Right cardiac atrium (tissue), 5 donors: ENCODE data around the gene PSPC1. TPM values are rescaled to one million over a fixed set of nuclear protein-coding genes. Genes with fewer than 3 reads are reported as not detected.

Source experiments
- ATAC-seq, 2 donors: fragments of 200-7000 bp; cut with Tn5 transposase; one replicate each; pipeline versions ENCODE4 v1.8.0 to v1.9.1; 2020; ENCODE audit warnings: moderate library complexity in 2 of 2, mild to moderate bottlenecking in 1 of 2
- DNase-seq, 3 donors: peaks; one replicate each; pipeline ENCODE4 v3.0.0-alpha.2; 2020
- H3K27ac ChIP-seq: one replicate; pipeline ENCODE4 v1.5.1; 2013; ENCODE audit warnings: mild to moderate bottlenecking, low read length, control low read depth, moderate library complexity
- H3K27me3 ChIP-seq: one replicate; pipeline ENCODE4 v1.6.1; 2013; ENCODE audit not compliant: control insufficient read depth, insufficient read depth
- H3K4me1 ChIP-seq: one replicate; pipeline ENCODE4 v1.6.1; 2013; ENCODE audit warnings: low read length; ENCODE audit not compliant: control insufficient read depth, insufficient read depth
- H3K4me3 ChIP-seq: one replicate; pipeline ENCODE4 v1.5.1; 2013; ENCODE audit warnings: low read length, control low read depth
- H3K9me3 ChIP-seq: one replicate; pipeline ENCODE4 v1.6.1; 2013; ENCODE audit warnings: low read length; ENCODE audit not compliant: control insufficient read depth
- WGBS: extraction: QIAGEN DNeasy Blood & Tissue Kit; methylation state at CpG from one replicate; pipeline ENCODE4 v1.1.7; 2013; 5-methylcytosine and 5-hydroxymethylcytosine counted together
- intact Hi-C, 4 donors: fragments of 100-400 bp; cut with DNase I; formaldehyde crosslinking; loops; one replicate each; pipeline versions ENCODE4 v1.11.0 to v1.14.0; 2022 to 2023
- polyA plus RNA-seq: library from polyadenylated mRNA; stranded (reverse); fragments of 200-250 nt; gene quantifications from one replicate; pipeline ENCODE4 v1.2.3, GENCODE V29; 2013
- total RNA-seq, 4 donors: library from RNA; stranded (reverse); fragmentation: NEBNext Ultra II Directional; extraction: Animal tissue kit (Norgen Biotek cat#: 25700); gene quantifications; one replicate each; pipeline ENCODE4 v1.2.1, GENCODE V29; 2021
- donor health status: healthy with polysubstance abuse.
- donor health status: DM: no; HTN: yes; CAD: no.
- donor health status: DM: no; HTN: no; CAD: no.
- donor health status: DM: no; HTN: yes; CAD: no; lungs with severe emphysema.
- donor health status: DM: yes; HTN: yes; CAD: no.

PSPC1 gene
- total and polyA plus RNA-seq, 5 donors: 25.4 to 29.1 (median 28.4) TPM

GRCh38 chr13:19673473-19674430 lies 109.0 kb downstream of the PSPC1 start:
- ATAC-seq: peak; percentile 47
- H3K27me3 ChIP-seq: no peaks in the 10 kb centered on the region
- H3K9me3 ChIP-seq: no peaks in the 10 kb centered on the region
- WGBS: 75% methylated on average over 11 of the region's 11 CpGs
- DNase-seq: no peak
- no peak overlapping the region for H3K4me3 ChIP-seq
- peak overlapping the region; percentile 42 for H3K27ac ChIP-seq
- intact Hi-C loops: no loop called here
- no peaks in the 10 kb centered on the region for H3K4me1 ChIP-seq

GRCh38 chr13:19672990-19673389 lies 109.8 kb downstream of the PSPC1 start:
- intact Hi-C loops: no loop called here
- H3K9me3 ChIP-seq: no peaks in the 10 kb centered on the region
- H3K27me3 ChIP-seq: no peaks in the 10 kb centered on the region
- H3K4me3 ChIP-seq: no peak overlapping the region
- ATAC-seq (no peak), DNase-seq (no peak)
- 71% methylated on average over 5 of the region's 5 CpGs for WGBS
- H3K27ac ChIP-seq: no peak overlapping the region
- H3K4me1 ChIP-seq: no peaks in the 10 kb centered on the region

GRCh38 chr13:19670147-19670546 lies 112.6 kb downstream of the PSPC1 start:
- WGBS: 50% methylated on average over 3 of the region's 3 CpGs
- DNase-seq (no peak), ATAC-seq (no peak)
- Histone ChIP-seq H3K4me1 (no peaks in the 10 kb centered on the region), H3K9me3 (no peaks in the 10 kb centered on the region), H3K27ac (no peak overlapping the region), H3K27me3 (no peaks in the 10 kb centered on the region), H3K4me3 (no peak overlapping the region)
- intact Hi-C loops: no loop called here

GRCh38 chr13:19668778-19669177 lies 114.0 kb downstream of the PSPC1 start:
- intact Hi-C loops: no loop called here
- no peak overlapping the region for H3K4me3 ChIP-seq
- no peaks in the 10 kb centered on the region for H3K4me1 ChIP-seq
- WGBS: 88% methylated on average over 9 of the region's 9 CpGs
- ATAC-seq: no peak
- no peak for DNase-seq
- no peaks in the 10 kb centered on the region for H3K27me3 ChIP-seq
- H3K9me3 ChIP-seq: no peaks in the 10 kb centered on the region
- H3K27ac ChIP-seq: no peak overlapping the region

GRCh38 chr13:19665427-19665859 lies 117.3 kb downstream of the PSPC1 start:
- no peak overlapping the region for H3K4me3 ChIP-seq
- H3K9me3 ChIP-seq: no peaks in the 10 kb centered on the region
- intact Hi-C loops: no loop called here
- WGBS: 63% methylated on average over 14 of the region's 14 CpGs
- DNase-seq: peak in 1 of 3 donors; percentile 68
- H3K4me1 ChIP-seq: no peaks in the 10 kb centered on the region
- ATAC-seq: peak; percentile 74 to 81
- H3K27me3 ChIP-seq: no peaks in the 10 kb centered on the region
- no peak overlapping the region for H3K27ac ChIP-seq

GRCh38 chr13:19664481-19665230 lies 118.1 kb downstream of the PSPC1 start:
- intact Hi-C loops: no loop called here
- Histone ChIP-seq H3K4me3 (no peak overlapping the region), H3K27me3 (no peaks in the 10 kb centered on the region), H3K27ac (no peak overlapping the region), H3K4me1 (no peaks in the 10 kb centered on the region), H3K9me3 (no peaks in the 10 kb centered on the region)
- ATAC-seq (peak; percentile 15 to 27), DNase-seq (no peak)
- WGBS: 83% methylated on average over 14 of the region's 14 CpGs

- ATAC-seq (no peak), DNase-seq (no peak)
- intact Hi-C loops: no loop called here
- no peaks in the 10 kb centered on the region for H3K4me1 ChIP-seq
- WGBS: 87% methylated on average over 13 of the region's 13 CpGs
- H3K9me3 ChIP-seq: no peaks in the 10 kb centered on the region
- no peaks in the 10 kb centered on the region for H3K27me3 ChIP-seq
- no peak overlapping the region for H3K27ac ChIP-seq
- H3K4me3 ChIP-seq: no peak overlapping the region
Measured at GRCh38 chr13:19663416-19663979, 119.2 kb downstream of the PSPC1 start.

GRCh38 chr13:19661561-19661960 lies 121.2 kb downstream of the PSPC1 start:
- intact Hi-C loops: no loop called here
- no peak overlapping the region for H3K4me3 ChIP-seq
- no peak for DNase-seq
- ATAC-seq: no peak
- H3K4me1 ChIP-seq: no peaks in the 10 kb centered on the region
- H3K9me3 ChIP-seq: no peaks in the 10 kb centered on the region
- WGBS: 96% methylated on average over 15 of the region's 15 CpGs
- no peak overlapping the region for H3K27ac ChIP-seq
- no peaks in the 10 kb centered on the region for H3K27me3 ChIP-seq

- H3K4me1 ChIP-seq: no peaks in the 10 kb centered on the region
- WGBS: 87% methylated on average over 2 of the region's 2 CpGs
- no peaks in the 10 kb centered on the region for H3K27me3 ChIP-seq
- no peak overlapping the region for H3K4me3 ChIP-seq
- ATAC-seq (no peak), DNase-seq (no peak)
- no peaks in the 10 kb centered on the region for H3K9me3 ChIP-seq
- no peak overlapping the region for H3K27ac ChIP-seq
- intact Hi-C loops: no loop called here
Measured at GRCh38 chr13:19661126-19661525, 121.6 kb downstream of the PSPC1 start.

- no peaks in the 10 kb centered on the region for H3K27me3 ChIP-seq
- DNase-seq (no peak), ATAC-seq (no peak)
- H3K4me1 ChIP-seq: no peaks in the 10 kb centered on the region
- no peak overlapping the region for H3K4me3 ChIP-seq
- H3K27ac ChIP-seq: no peak overlapping the region
- intact Hi-C loops: no loop called here
- no peaks in the 10 kb centered on the region for H3K9me3 ChIP-seq
Measured at GRCh38 chr13:19658831-19659230, 123.9 kb downstream of the PSPC1 start.
